ENCODE measurements around the gene GP9.

GRCh38 chr3:129014793-129015345 lies 45.7 kb upstream of the GP9 start:
- TF ChIP-seq CEBPB (IDR thresholded peaks at IDR 0.05) (no peak), EP300 (IDR thresholded peaks at IDR 0.05; ENCODE audit: borderline replicate concordance) (no peak), YY1 (IDR thresholded peaks at IDR 0.05; ENCODE audit: low read depth) (no peak), TCF12 (IDR thresholded peaks at IDR 0.05; ENCODE audit: low read depth) (no peak), EGR1 (IDR thresholded peaks at IDR 0.05) (no peak), CREB1 (IDR thresholded peaks at IDR 0.05; ENCODE audit: low read depth) (no peak), RAD21 (IDR thresholded peaks at IDR 0.05; ENCODE audit: low read depth) (no peak), FOXM1 (IDR thresholded peaks at IDR 0.05; ENCODE audit: borderline replicate concordance, low read depth) (no peak), NFIC (IDR thresholded peaks at IDR 0.05) (no peak), REST (IDR thresholded peaks at IDR 0.05; ENCODE audit: low read depth) (no peak), TEAD4 (IDR thresholded peaks at IDR 0.05) (no peak)
- TF ChIP-seq, protein P1, sequence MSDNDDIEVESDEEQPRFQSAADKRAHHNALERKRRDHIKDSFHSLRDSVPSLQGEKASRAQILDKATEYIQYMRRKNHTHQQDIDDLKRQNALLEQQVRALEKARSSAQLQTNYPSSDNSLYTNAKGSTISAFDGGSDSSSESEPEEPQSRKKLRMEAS (IDR thresholded peaks at IDR 0.05) = no peak
